Neural crest cell (in vitro differentiated cells): Measurements from ENCODE around the gene RLBP1. TPM values are rescaled to one million over a fixed set of nuclear protein-coding genes. Genes with fewer than 3 reads are reported as not detected.
"Not testable (repeated sequence)": the region's sequence is repeated elsewhere in the genome, so short reads cannot be mapped to it uniquely, and the experiment has no call there.

ENCODE experiments used
- DNase-seq: peaks from one replicate; pipeline ENCODE4 v3.0.0; 2021; ENCODE audit warnings: low read depth, mixed read lengths, low spot score
- H3K27ac Mint-ChIP-seq: one replicate; pipeline ENCODE4 v1.8.0; 2021; ENCODE audit warnings: mild to moderate bottlenecking, mixed read lengths; ENCODE audit not compliant: unreplicated experiment
- H3K27me3 Mint-ChIP-seq: 2 replicates; pipeline ENCODE4 v1.8.0; 2021; ENCODE audit warnings: low read depth, mild to moderate bottlenecking, mixed read lengths
- H3K36me3 Mint-ChIP-seq: 2 replicates; pipeline ENCODE4 v1.8.0; 2021; ENCODE audit warnings: low read depth, mild to moderate bottlenecking, mixed read lengths
- H3K4me1 Mint-ChIP-seq: 2 replicates; pipeline ENCODE4 v1.8.0; 2021; ENCODE audit warnings: mixed read lengths
- H3K4me3 Mint-ChIP-seq: one replicate; pipeline ENCODE4 v1.8.0; 2021; ENCODE audit warnings: mild to moderate bottlenecking, mixed read lengths
- H3K9me3 Mint-ChIP-seq: 2 replicates; pipeline ENCODE4 v1.8.0; 2021; ENCODE audit warnings: mixed read lengths
- total RNA-seq: library from RNA; stranded (reverse); gene quantifications from 2 replicates; pipeline ENCODE4 v1.2.1, GENCODE V29; 2021
- TF ChIP-seq, protein P1 (sequence below): fragments of 200-600 bp; sonication (generic); conservative IDR thresholded peaks from 2 replicates; pipeline ENCODE4 v1.5.0; 2021; ENCODE audit warnings: antibody characterized with exemption, mild to moderate bottlenecking

RLBP1 gene
- total RNA-seq, 1 donor from 2014 or later: 6.3 TPM

DNA sequence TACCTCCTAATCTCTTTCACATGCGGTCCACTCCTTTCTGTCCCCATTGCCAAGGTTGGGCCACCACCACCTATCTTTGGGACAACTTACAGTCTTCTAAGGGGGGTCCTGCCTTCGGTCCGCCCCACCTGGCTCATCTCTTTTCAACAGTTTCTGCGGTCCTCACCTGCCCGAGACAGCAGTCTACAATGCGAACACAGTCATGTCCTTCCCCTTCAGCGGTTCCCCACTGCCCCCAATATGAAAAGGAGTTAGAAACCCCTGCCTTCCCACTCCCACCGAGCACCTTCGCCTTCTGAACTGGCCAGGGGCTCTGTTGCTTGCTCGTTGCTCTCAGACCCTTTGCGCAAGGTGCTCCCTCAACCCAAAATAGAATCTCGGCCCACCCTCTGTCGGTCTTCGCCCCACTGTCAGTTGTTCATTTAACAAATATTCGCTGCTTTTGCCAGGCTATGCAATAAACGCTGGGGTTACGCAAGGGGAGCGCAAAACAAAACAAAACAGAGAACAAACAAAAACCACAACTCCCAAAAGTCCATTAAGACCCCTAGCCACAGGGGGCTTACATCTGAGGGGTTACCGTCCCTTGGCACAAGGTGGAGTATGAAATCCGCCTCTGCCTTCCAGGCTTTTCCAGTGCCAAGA, 21.8 kb upstream of the RLBP1 start:
- no peaks in the 10 kb centered on the region for H3K9me3 Mint-ChIP-seq

DNA sequence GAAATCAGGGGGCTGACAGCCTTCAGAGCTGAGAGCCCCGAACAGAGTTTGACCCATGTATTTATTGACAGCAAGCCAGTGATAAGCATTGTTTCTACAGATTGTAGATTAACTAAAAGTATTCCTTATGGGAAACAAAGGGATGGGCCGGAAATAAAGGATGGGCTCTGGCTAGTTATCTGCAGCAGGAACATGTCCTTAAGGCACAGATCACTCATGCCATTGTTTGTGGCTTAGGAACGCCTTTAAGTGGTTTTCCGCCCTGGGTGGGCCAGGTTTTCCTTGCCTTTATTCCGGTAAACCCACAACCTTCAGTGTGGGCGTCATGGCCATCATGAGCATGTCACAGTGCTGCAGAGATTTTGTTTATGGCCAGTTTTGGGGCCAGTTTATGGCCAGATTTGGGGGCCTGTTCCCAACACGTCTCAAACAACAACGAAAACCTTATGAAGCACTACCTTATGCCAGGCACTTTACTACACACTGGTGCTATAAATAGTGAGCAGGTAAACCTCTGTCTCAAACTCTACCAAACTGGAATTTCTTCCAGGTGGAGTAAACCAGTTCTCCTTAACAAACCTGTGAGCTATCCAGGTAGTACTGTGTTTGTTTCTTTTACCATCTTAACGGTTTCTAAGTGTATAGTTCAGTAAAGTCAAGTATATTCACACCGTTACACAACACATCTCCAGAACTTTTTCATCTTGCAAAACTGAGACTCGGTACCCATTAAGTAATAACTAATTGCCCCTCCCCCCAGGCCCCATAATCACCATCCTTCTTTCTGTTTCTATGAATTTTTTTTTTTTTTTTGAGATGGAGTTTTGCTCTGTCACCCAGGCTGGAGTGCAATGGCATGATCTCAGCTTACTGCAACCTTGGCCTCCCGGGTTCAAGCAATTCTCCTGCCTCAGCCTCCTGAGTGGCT, 18.8 kb upstream of the RLBP1 start:
- peak overlapping the region; percentile 65 for H3K4me3 Mint-ChIP-seq
- not testable (repeated sequence) for H3K9me3 Mint-ChIP-seq, H3K36me3 Mint-ChIP-seq, H3K27me3 Mint-ChIP-seq, H3K27ac Mint-ChIP-seq, DNase-seq
- peaks cover 16% of the 10 kb centered on the region for H3K4me1 Mint-ChIP-seq

More for the DNA sequence above, 21.8 kb upstream of the RLBP1 start:
- Mint-ChIP-seq H3K27me3 (peaks cover 3% of the 10 kb centered on the region), H3K4me1 (peaks cover 36% of the 10 kb centered on the region), H3K36me3 (peaks cover 12% of the 10 kb centered on the region), H3K27ac (no peak overlapping the region), H3K4me3 (peak overlapping the region; percentile 94)
- TF ChIP-seq, protein P1, sequence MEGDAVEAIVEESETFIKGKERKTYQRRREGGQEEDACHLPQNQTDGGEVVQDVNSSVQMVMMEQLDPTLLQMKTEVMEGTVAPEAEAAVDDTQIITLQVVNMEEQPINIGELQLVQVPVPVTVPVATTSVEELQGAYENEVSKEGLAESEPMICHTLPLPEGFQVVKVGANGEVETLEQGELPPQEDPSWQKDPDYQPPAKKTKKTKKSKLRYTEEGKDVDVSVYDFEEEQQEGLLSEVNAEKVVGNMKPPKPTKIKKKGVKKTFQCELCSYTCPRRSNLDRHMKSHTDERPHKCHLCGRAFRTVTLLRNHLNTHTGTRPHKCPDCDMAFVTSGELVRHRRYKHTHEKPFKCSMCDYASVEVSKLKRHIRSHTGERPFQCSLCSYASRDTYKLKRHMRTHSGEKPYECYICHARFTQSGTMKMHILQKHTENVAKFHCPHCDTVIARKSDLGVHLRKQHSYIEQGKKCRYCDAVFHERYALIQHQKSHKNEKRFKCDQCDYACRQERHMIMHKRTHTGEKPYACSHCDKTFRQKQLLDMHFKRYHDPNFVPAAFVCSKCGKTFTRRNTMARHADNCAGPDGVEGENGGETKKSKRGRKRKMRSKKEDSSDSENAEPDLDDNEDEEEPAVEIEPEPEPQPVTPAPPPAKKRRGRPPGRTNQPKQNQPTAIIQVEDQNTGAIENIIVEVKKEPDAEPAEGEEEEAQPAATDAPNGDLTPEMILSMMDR: no peak
- no peak for DNase-seq

DNA sequence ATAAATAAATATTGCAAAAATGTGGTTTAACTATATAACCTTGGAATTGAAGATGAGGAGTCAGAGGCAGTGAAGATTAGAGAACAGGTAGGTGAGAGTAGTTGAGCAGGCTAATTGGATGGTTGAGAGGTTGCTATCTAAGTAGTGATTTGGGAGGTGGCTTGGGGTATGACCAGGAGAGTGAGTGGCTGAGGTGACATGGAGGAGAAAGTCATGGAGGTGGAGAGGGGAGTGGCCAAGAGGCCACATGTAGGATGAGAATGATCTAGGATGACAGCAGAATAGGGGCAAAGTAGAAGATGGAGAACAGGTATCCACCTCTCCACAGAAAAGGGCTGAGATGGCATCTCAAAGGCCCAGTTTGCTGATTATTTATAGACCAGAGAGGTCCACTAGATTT, 10.5 kb upstream of the RLBP1 start:
- Mint-ChIP-seq H3K4me1 (peaks cover 9% of the 10 kb centered on the region), H3K27me3 (peaks cover 7% of the 10 kb centered on the region), H3K9me3 (no peaks in the 10 kb centered on the region), H3K36me3 (no peaks in the 10 kb centered on the region), H3K27ac (no peak overlapping the region), H3K4me3 (no peak overlapping the region)
- no peak for DNase-seq
- TF ChIP-seq, protein P1: no peak

DNA sequence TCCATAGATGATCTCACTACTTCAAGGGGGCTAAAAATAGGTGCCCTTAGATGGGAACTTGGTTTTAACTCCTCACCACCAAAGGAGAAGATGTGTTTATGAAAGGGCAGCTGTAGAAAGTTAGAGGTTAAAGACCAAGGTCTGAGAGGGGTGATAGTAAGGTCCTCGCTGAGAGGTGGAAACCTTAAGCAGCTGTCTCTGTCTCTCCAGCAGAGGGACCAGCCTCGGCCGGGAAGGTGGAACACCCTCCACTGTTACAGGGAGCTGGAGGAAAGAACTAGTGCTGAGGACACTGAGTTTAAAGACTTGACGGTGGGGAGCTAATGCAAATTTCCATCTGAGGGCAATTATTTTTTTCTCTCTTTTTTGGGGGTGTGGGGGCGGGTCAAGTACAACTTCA, 8.9 kb upstream of the RLBP1 start:
- Mint-ChIP-seq H3K9me3 (no peaks in the 10 kb centered on the region), H3K4me3 (no peak overlapping the region), H3K4me1 (peaks cover 17% of the 10 kb centered on the region), H3K27me3 (peaks cover 6% of the 10 kb centered on the region), H3K27ac (no peak overlapping the region), H3K36me3 (no peaks in the 10 kb centered on the region)
- TF ChIP-seq, protein P1: no peak
- DNase-seq: no peak

DNA sequence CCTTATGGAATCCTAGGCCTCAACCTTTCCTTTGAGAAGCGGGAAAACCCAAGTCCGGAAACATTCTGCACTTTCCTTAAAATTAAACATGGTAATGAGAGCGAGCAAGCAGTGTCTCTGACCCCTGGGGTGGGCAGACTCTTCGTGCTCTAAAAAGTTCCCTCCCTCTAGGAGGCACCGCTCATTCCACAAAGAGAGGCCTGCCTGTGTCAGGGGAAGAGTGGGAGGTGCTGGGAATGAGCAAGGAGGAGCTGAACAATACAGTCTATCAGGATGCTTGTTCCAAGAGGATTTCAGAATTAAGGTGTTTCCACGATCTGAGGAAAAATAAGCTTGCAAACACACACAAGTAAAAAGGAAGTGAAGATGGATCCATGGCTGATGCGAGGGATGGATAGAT, 6.0 kb upstream of the RLBP1 start:
- DNase-seq: no peak
- Mint-ChIP-seq H3K36me3 (no peaks in the 10 kb centered on the region), H3K27me3 (no peaks in the 10 kb centered on the region), H3K27ac (peak overlapping the region; percentile 40), H3K4me1 (peaks cover 22% of the 10 kb centered on the region), H3K4me3 (no peak overlapping the region), H3K9me3 (no peaks in the 10 kb centered on the region)
- TF ChIP-seq, protein P1: no peak
